ENCODE data around the gene CRYM. TPM values are rescaled to one million over a fixed set of nuclear protein-coding genes. Genes with fewer than 3 reads are reported as not detected.

CRYM gene
- total and polyA plus RNA-seq, 10 of the 15 experiments (the other 5 are each of a cell fraction or from before 2014, with no cell fraction given): 0.30 to 6.1 (median 3.9) TPM

- RAD21 ChIA-PET (ENCODE audit: unreplicated experiment): no interaction called here
- Histone ChIP-seq H3K9ac (ENCODE audit: control insufficient read depth, insufficient read depth, low read length) (no peak overlapping the region), H3K36me3 (ENCODE audit: control insufficient read depth in 2 of 2, insufficient read depth in 2 of 2, low read length in 1 of 2) (no peaks in the 10 kb centered on the region), H3K79me2 (ENCODE audit: control insufficient read depth, insufficient read depth, low read length) (no peaks in the 10 kb centered on the region), H4K20me1 (ENCODE audit: control insufficient read depth, insufficient read depth) (no peaks in the 10 kb centered on the region), H3K4me1 (ENCODE audit: control insufficient read depth, insufficient read depth, low read length) (no peaks in the 10 kb centered on the region), H3K27ac (ENCODE audit: control insufficient read depth, insufficient read depth) (no peak overlapping the region), H3K27me3 (replicated peaks in 1 of 2; ENCODE audit: control insufficient read depth in 2 of 2, insufficient read depth in 2 of 2, low read length in 1 of 2) (no peaks in the 10 kb centered on the region; a peak in 1 of 4 replicates), H3K4me3 (no peak overlapping the region), H3K4me2 (ENCODE audit: control insufficient read depth, insufficient read depth) (no peak overlapping the region), H3K9me3 (replicated peaks; ENCODE audit: control insufficient read depth, insufficient read depth, low read length) (no peaks in the 10 kb centered on the region), H2AFZ (ENCODE audit: control insufficient read depth, low read depth, low read length) (no peak overlapping the region)
- 41% methylated on average over 1 of the region's 1 CpG for WGBS (ENCODE audit: insufficient coverage, insufficient replicate concordance, low lambda C conversion rate, missing lambda C conversion rate)
- in situ Hi-C loops (cut with MboI) (no loop called here), intact Hi-C loops (cut with micrococcal nuclease; ENCODE audit: unreplicated experiment) (no loop called here)
- POLR2A ChIA-PET: no interaction called here
- no peak for DNase-seq (ENCODE audit: low read depth, low spot score)
- no peak for FAIRE-seq
- SMC1A ChIA-PET (ENCODE audit: uncharacterized antibody, unreplicated experiment): no interaction called here
- ATAC-seq: no peak
- CTCF ChIA-PET: no interaction called here
- TF ChIP-seq HSF1 (IDR thresholded peaks at IDR 0.05; ENCODE audit: low read depth, low read length) (no peak), CBX3 (IDR thresholded peaks at IDR 0.05; ENCODE audit: borderline replicate concordance, low read depth) (no peak), REST (IDR thresholded peaks at IDR 0.05; ENCODE audit: low read depth, low read length) (no peak), LARP7 (IDR thresholded peaks at IDR 0.05) (no peak)
- BruUV-seq (replicated peaks): no TSS peak
Measured at GRCh38 chr16:21233045-21233520, 45.0 kb downstream of the CRYM start.
